Spleen (tissue), 7 donors: Measurements from ENCODE around the gene GRHL3.

Experiments used
- CTCF ChIP-seq, 11 experiments: fragments of 200-600 bp in 7 of 11; fragments of 450-650 bp in 4 of 11; sonication (generic) in 4 of 11; IDR thresholded peaks in 8 of 11; conservative IDR thresholded peaks in 3 of 11; 1 replicate in 7 of 11; 2 replicates in 4 of 11; pipeline versions ENCODE4 v1.4.0 to v1.8.0; 2016 to 2021; ENCODE audit warnings: antibody characterized with exemption in 11 of 11, inconsistent platforms in 4 of 11, mild to moderate bottlenecking in 1 of 11
- POLR2A ChIP-seq, 3 donors: fragments of 450-650 bp; IDR thresholded peaks; one replicate each; pipeline ENCODE4 v1.5.1; 2017; ENCODE audit warnings: antibody characterized with exemption in 3 of 3, mild to moderate bottlenecking in 1 of 3
- POLR2AphosphoS5 ChIP-seq, 3 donors: sonication (generic); formaldehyde crosslinking; IDR thresholded peaks; one replicate each; pipeline ENCODE4 v1.5.1; 2017; ENCODE audit warnings: antibody characterized with exemption in 3 of 3
- donor health status: DM: no; HTN: no; CAD: no; lungs with moderate emphysema.
- donor health status: DM: no; HTN: no; CAD: no.
- donor health status: DM: no; HTN: no; CAD: no.

- TF ChIP-seq POLR2AphosphoS5 (IDR thresholded peaks at IDR 0.05), result no peak
- TF ChIP-seq CTCF (IDR thresholded peaks at IDR 0.05 in 8 of 11, conservative IDR thresholded peaks at IDR 0.05 in 3 of 11), result no peak
- no peak for TF ChIP-seq POLR2A (IDR thresholded peaks at IDR 0.05)
These were observed 34.2 kb downstream of the GRHL3 start for GRCh38 chr1:24353292-24353891.
